ENCODE results near the gene INO80B.
"Not testable (repeated sequence)": the region's sequence is repeated elsewhere in the genome, so short reads cannot be mapped to it uniquely, and the experiment has no call there.

Gene INO80B

GRCh38 chr2:74481961-74482800, 27.3 kb downstream of the INO80B start:
- no peak for DNase-seq (ENCODE audit: low read depth)

GRCh38 chr2:74482801-74483674, 28.2 kb downstream of the INO80B start, which contains the start of the genes CCDC142 and TTC31:
Gene CCDC142, minus strand, starts transcription at chr2:74482998. Its CDS starts 161 bp downstream, at chr2:74482837.
Gene TTC31, plus strand, starts transcription at chr2:74483081. Its CDS starts 15 bp downstream, at chr2:74483096.
- DNase-seq (ENCODE audit: low read depth): peak; percentile 86

GRCh38 chr2:74483675-74484164, 28.8 kb downstream of the INO80B start:
- not testable (repeated sequence) for DNase-seq (ENCODE audit: low read depth)

GRCh38 chr2:74486141-74486540, 31.3 kb downstream of the INO80B start:
- no peak for DNase-seq (ENCODE audit: low read depth)

GRCh38 chr2:74488643-74489481, 34.0 kb downstream of the INO80B start:
- DNase-seq (ENCODE audit: low read depth): no peak

- DNase-seq (ENCODE audit: low read depth): no peak
Measured at GRCh38 chr2:74489906-74490305, 35.0 kb downstream of the INO80B start.

- DNase-seq (ENCODE audit: low read depth): no peak
Measured at GRCh38 chr2:74491648-74492544, 37.0 kb downstream of the INO80B start.

GRCh38 chr2:74493546-74493945, 38.7 kb downstream of the INO80B start:
- no peak for DNase-seq (ENCODE audit: low read depth)

- no peak for DNase-seq (ENCODE audit: low read depth)
Measured at GRCh38 chr2:74495440-74495839, 40.6 kb downstream of the INO80B start.

- DNase-seq (ENCODE audit: low read depth): no peak
Measured at GRCh38 chr2:74496997-74497776, 42.3 kb downstream of the INO80B start.

GRCh38 chr2:74497777-74498499, 43.1 kb downstream of the INO80B start:
- no peak for DNase-seq (ENCODE audit: low read depth)

- DNase-seq (ENCODE audit: low read depth): no peak
Measured at GRCh38 chr2:74498500-74499266, 43.8 kb downstream of the INO80B start.

GRCh38 chr2:74499267-74499939, 44.5 kb downstream of the INO80B start, which contains the start of gene LBX2:
Gene LBX2, minus strand, starts transcription at chr2:74499603. Its CDS starts 66 bp downstream, at chr2:74499537.
- no peak for DNase-seq (ENCODE audit: low read depth)

GRCh38 chr2:74499940-74500577, 45.2 kb downstream of the INO80B start:
- DNase-seq (ENCODE audit: low read depth): no peak

GRCh38 chr2:74500578-74500946, 45.7 kb downstream of the INO80B start:
- DNase-seq (ENCODE audit: low read depth): no peak

- DNase-seq (ENCODE audit: low read depth): no peak
Measured at GRCh38 chr2:74501335-74502071, 46.6 kb downstream of the INO80B start.
